ENCODE results near the gene ZMIZ1.

Gene ZMIZ1

GRCh38 chr10:79187121-79187940 lies 118.6 kb downstream of the ZMIZ1 start:
- Histone ChIP-seq H3K4me1 (ENCODE audit: insufficient read depth, insufficient read length) (peaks cover 16% of the 10 kb centered on the region), H3K4me3 (ENCODE audit: insufficient read length, low read depth) (no peak overlapping the region), H3K9ac (ENCODE audit: insufficient read length, low read depth) (peak overlapping the region; percentile 34), H3K9me3 (ENCODE audit: insufficient read depth, low read length) (no peaks in the 10 kb centered on the region), H3K27me3 (ENCODE audit: insufficient read depth, insufficient read length) (no peaks in the 10 kb centered on the region), H3K36me3 (ENCODE audit: insufficient read depth, insufficient read length, low read length) (peaks cover 57% of the 10 kb centered on the region)
- TF ChIP-seq YY1 (IDR thresholded peaks at IDR 0.05; ENCODE audit: insufficient read depth, insufficient read length) (no peak), ZNF274 (IDR thresholded peaks at IDR 0.05; ENCODE audit: low read depth, low read length) (no peak), SUZ12 (IDR thresholded peaks at IDR 0.05; ENCODE audit: extremely low read depth, insufficient read depth, insufficient read length) (no peak)
- DNase-seq (ENCODE audit: low read depth, low spot score): no peak

- H3K9ac ChIP-seq (ENCODE audit: insufficient read length, low read depth): no peak overlapping the region
- no peak for DNase-seq (ENCODE audit: low read depth, low spot score)
- no peaks in the 10 kb centered on the region for H3K9me3 ChIP-seq (ENCODE audit: insufficient read depth, low read length)
- TF ChIP-seq SUZ12 (IDR thresholded peaks at IDR 0.05; ENCODE audit: extremely low read depth, insufficient read depth, insufficient read length) (no peak), YY1 (IDR thresholded peaks at IDR 0.05; ENCODE audit: insufficient read depth, insufficient read length) (no peak), ZNF274 (IDR thresholded peaks at IDR 0.05; ENCODE audit: low read depth, low read length) (no peak)
- H3K27me3 ChIP-seq (ENCODE audit: insufficient read depth, insufficient read length): no peaks in the 10 kb centered on the region
- peaks cover 15% of the 10 kb centered on the region for H3K4me1 ChIP-seq (ENCODE audit: insufficient read depth, insufficient read length)
- no peak overlapping the region for H3K4me3 ChIP-seq (ENCODE audit: insufficient read length, low read depth)
- peaks cover 59% of the 10 kb centered on the region for H3K36me3 ChIP-seq (ENCODE audit: insufficient read depth, insufficient read length, low read length)
These were observed 119.6 kb downstream of the ZMIZ1 start for GRCh38 chr10:79188154-79188965.

GRCh38 chr10:79189181-79189580 lies 120.4 kb downstream of the ZMIZ1 start:
- H3K4me1 ChIP-seq (ENCODE audit: insufficient read depth, insufficient read length): peaks cover 12% of the 10 kb centered on the region
- no peaks in the 10 kb centered on the region for H3K27me3 ChIP-seq (ENCODE audit: insufficient read depth, insufficient read length)
- TF ChIP-seq SUZ12 (IDR thresholded peaks at IDR 0.05; ENCODE audit: extremely low read depth, insufficient read depth, insufficient read length): no peak
- no peak for TF ChIP-seq YY1 (IDR thresholded peaks at IDR 0.05; ENCODE audit: insufficient read depth, insufficient read length)
- no peak for TF ChIP-seq ZNF274 (IDR thresholded peaks at IDR 0.05; ENCODE audit: low read depth, low read length)
- H3K9ac ChIP-seq (ENCODE audit: insufficient read length, low read depth): no peak overlapping the region
- no peak for DNase-seq (ENCODE audit: low read depth, low spot score)
- H3K36me3 ChIP-seq (ENCODE audit: insufficient read depth, insufficient read length, low read length): peaks cover 61% of the 10 kb centered on the region
- no peak overlapping the region for H3K4me3 ChIP-seq (ENCODE audit: insufficient read length, low read depth)
- H3K9me3 ChIP-seq (ENCODE audit: insufficient read depth, low read length): no peaks in the 10 kb centered on the region

- no peak for DNase-seq (ENCODE audit: low read depth, low spot score)
- no peaks in the 10 kb centered on the region for H3K9me3 ChIP-seq (ENCODE audit: insufficient read depth, low read length)
- H3K27me3 ChIP-seq (ENCODE audit: insufficient read depth, insufficient read length): no peaks in the 10 kb centered on the region
- H3K4me1 ChIP-seq (ENCODE audit: insufficient read depth, insufficient read length): peaks cover 8% of the 10 kb centered on the region
- H3K9ac ChIP-seq (ENCODE audit: insufficient read length, low read depth): no peak overlapping the region
- no peak overlapping the region for H3K4me3 ChIP-seq (ENCODE audit: insufficient read length, low read depth)
- no peak for TF ChIP-seq SUZ12 (IDR thresholded peaks at IDR 0.05; ENCODE audit: extremely low read depth, insufficient read depth, insufficient read length)
- no peak for TF ChIP-seq ZNF274 (IDR thresholded peaks at IDR 0.05; ENCODE audit: low read depth, low read length)
- no peak for TF ChIP-seq YY1 (IDR thresholded peaks at IDR 0.05; ENCODE audit: insufficient read depth, insufficient read length)
- peaks cover 63% of the 10 kb centered on the region for H3K36me3 ChIP-seq (ENCODE audit: insufficient read depth, insufficient read length, low read length)
These were observed 121.2 kb downstream of the ZMIZ1 start for GRCh38 chr10:79189853-79190435.

GRCh38 chr10:79190740-79191261 lies 122.0 kb downstream of the ZMIZ1 start:
- no peak for DNase-seq (ENCODE audit: low read depth, low spot score)
- TF ChIP-seq ZNF274 (IDR thresholded peaks at IDR 0.05; ENCODE audit: low read depth, low read length) (no peak), SUZ12 (IDR thresholded peaks at IDR 0.05; ENCODE audit: extremely low read depth, insufficient read depth, insufficient read length) (no peak), YY1 (IDR thresholded peaks at IDR 0.05; ENCODE audit: insufficient read depth, insufficient read length) (no peak)
- Histone ChIP-seq H3K27me3 (ENCODE audit: insufficient read depth, insufficient read length) (no peaks in the 10 kb centered on the region), H3K4me1 (ENCODE audit: insufficient read depth, insufficient read length) (peaks cover 6% of the 10 kb centered on the region), H3K9ac (ENCODE audit: insufficient read length, low read depth) (no peak overlapping the region), H3K4me3 (ENCODE audit: insufficient read length, low read depth) (no peak overlapping the region), H3K36me3 (ENCODE audit: insufficient read depth, insufficient read length, low read length) (peaks cover 64% of the 10 kb centered on the region), H3K9me3 (ENCODE audit: insufficient read depth, low read length) (no peaks in the 10 kb centered on the region)

- no peak for DNase-seq (ENCODE audit: low read depth, low spot score)
- no peak for TF ChIP-seq YY1 (IDR thresholded peaks at IDR 0.05; ENCODE audit: insufficient read depth, insufficient read length)
- no peak for TF ChIP-seq ZNF274 (IDR thresholded peaks at IDR 0.05; ENCODE audit: low read depth, low read length)
- Histone ChIP-seq H3K27me3 (ENCODE audit: insufficient read depth, insufficient read length) (no peaks in the 10 kb centered on the region), H3K9ac (ENCODE audit: insufficient read length, low read depth) (no peak overlapping the region), H3K4me3 (ENCODE audit: insufficient read length, low read depth) (no peak overlapping the region), H3K9me3 (ENCODE audit: insufficient read depth, low read length) (no peaks in the 10 kb centered on the region), H3K4me1 (ENCODE audit: insufficient read depth, insufficient read length) (peaks cover 6% of the 10 kb centered on the region), H3K36me3 (ENCODE audit: insufficient read depth, insufficient read length, low read length) (peaks cover 64% of the 10 kb centered on the region)
These were observed 123.3 kb downstream of the ZMIZ1 start for GRCh38 chr10:79191951-79192676.

All from NT2/D1 (cell line).